ENCODE data around the gene LYRM9.
"Not testable (repeated sequence)": the region's sequence is repeated elsewhere in the genome, so short reads cannot be mapped to it uniquely, and the experiment has no call there.

The LYRM9 gene

DNA sequence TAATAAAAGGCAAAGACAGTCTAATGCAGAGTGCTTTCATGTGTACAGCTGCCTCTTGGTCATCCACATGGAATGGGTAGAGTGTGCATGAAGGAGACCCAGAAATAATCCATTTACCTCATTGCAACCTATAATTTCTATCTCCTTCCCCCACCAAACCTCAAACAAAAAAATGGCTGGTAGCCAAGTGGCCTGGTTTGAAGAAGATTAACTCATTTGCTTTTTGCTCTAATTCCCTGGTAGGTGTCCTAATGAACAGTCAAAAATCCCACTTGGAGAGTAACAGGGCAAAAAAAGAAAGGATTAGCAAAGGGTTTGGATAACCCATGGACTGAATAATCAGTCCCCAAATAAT lies 13.0 kb upstream of the LYRM9 start:
- DNase-seq (ENCODE audit: low read depth) = no peak

DNA sequence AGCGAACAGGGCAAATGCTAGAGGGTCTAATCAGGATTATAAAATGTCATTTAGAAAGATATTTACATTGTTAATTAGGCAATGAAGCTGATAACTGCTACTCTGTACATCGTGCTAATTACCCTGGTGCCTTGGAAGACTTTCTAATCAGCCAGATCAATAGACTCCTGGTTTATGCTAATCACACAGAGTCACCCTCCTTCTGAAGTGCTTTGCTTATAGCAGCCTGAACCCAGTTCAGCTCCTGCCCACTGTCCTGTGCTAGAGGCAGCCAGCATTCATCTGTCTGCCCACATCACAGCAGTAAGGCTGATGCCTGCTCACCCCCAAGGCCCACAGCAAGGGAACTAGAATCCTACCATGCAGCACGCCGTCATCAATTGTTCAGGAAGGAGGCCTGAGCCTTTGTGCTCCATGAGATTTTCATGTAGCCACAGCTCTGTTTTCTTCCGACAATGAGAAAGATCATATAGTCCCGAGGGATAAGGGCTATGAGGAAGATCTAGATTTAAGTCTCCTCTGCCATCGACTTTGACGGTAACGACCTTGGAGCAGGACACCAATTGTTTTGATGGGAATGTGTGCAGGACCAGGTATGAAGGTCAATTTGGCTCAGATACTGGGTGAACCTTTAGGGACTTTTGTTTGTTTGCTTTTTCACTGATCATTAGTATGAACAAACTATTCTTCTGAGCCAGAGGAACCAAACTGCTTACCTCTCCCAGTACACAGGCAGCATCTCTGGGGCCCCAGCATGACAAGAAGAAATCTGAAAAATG lies 12.5 kb upstream of the LYRM9 start:
- DNase-seq (ENCODE audit: low read depth) = no peak

DNA sequence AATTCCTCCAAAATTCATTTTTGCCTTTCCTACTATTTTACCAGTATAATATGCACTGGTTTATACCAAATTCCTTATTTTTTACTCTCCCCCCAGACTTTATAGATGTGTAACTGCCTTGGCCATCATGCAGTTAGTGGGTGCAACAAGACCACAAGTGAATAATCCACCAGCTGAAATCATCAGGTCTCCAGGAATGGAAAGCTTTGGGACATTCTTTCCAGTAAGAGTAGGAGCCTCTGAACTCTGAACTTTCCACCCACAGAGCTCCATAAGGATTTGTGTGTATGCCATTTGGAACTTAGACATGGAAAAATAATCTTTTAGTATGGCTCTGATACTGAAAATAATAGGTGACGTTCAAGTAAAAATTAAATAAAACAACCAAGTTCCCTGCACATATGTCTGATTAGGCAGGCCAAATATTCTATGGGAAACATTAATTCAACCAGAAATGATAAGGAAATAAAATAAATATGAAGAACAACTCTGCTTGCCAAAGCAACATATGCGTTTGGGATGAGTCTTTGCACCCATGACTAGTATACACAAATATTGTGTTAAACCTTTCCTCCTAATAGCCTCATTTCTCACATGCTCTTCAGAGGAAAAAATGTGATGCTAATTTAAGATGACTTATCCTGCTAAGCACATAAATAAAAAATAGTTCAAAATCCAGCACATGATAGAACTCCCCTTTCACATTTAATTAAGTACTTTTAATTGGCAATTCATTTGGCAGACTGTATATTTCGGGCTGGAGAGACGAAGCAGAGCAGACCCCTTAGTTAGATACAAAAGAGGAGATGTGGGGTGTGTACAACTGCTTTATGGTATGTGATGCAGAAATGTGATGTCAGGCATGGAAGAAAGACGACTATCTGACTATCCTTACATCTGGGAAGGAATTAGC lies 11.6 kb upstream of the LYRM9 start:
- no peak for DNase-seq (ENCODE audit: low read depth)

DNA sequence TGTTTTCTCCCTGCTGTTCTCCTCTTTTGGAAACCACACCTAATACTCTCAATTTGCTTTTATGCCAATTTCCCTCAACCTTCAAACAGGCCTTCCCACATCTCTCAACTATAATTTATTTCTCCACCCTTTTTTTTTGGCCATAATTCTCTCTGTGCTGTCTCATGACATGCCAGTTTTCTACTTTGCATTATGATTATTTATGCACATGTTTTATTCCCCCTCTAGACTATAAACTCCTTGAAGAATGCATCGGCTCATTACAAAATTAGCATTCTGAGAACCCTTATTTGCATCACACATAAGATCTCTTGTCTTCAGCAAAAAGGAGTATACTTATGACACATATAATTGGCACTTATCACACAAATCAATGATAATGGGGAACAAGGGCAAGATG lies 10.9 kb upstream of the LYRM9 start:
- no peak for DNase-seq (ENCODE audit: low read depth)

DNA sequence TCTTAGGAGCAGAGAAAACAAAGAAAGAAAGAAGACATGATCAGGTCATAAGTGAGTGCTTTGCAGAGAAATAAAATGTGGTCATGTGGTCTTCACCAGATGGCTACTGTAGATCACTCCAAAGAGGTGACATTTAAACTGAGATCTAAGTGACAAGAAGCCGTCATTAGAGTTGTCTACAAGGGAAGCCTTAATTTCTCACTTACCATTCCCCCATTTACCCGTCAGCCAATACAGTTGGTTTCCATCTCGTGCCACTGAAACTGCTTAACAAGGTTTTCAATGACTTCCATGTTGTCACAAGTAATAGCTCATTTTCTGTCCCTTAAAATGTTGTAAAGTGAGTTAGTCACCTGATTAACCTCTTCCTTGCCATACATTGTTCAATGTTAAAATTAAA lies 6.4 kb upstream of the LYRM9 start:
- DNase-seq (ENCODE audit: low read depth) = no peak

DNA sequence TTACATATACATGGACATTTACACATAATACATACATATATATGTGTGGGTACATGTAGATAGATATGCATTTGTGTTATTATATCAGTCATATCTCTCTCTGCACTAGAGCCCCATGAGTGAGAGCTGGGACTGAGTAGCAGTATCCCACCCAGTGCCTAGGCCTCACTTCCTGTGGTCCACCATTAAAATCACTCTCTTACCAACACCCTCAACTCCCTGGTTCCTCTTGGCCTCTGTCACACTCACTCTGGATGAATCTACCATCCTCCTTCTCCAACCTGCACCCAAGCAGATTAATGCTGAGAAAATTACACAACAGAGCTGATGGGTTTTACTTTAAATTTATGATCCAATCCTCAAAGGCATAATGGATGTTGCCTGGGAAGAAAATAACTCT lies 4.9 kb upstream of the LYRM9 start:
- DNase-seq (ENCODE audit: low read depth) = no peak

DNA sequence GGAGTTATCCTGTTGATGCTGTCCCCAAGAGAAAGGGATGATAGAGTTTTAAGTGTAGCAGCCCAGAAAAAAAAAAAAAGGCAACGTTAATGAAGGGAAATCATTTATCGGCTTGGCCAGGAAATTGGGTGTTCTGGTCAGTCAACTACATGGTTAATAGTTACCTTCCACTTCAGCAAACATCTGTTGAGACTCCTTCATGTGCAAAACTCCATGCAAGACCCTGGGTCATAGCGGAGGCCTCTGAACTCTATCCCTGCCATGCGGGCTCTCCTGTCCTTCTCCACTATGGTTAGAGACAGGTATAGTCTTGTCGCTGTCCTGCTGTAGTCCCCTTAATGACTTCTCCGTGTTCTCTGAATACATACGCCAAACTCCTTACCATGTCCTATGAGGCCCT lies 3.5 kb upstream of the LYRM9 start:
- no peak for DNase-seq (ENCODE audit: low read depth)

DNA sequence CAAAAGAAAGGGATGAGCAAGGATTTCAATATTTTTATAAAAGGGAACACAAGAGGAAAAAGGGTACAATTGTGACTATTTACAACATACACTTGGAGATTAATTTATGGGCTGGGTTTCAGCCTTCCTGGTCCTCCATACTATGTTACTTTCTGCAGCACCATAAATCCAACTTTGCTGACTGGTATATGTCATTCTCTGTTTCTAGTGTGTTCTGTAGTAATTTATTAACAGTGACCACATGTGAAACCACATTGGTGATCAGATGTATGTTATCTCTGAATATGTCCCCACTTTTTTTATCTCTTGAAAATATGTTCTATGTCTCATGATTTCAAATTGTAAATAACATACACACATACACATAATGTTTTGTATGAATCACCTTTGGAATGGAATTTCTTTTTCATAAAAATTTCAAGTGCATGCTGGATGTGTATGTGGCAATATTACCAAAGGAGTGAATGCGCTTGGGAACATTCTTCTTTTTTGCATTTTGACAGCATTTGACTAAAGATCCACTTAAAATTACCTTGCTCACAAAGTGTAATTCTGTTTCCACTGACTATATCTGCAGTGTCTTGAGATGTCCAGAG lies 2.9 kb upstream of the LYRM9 start:
- no peak for DNase-seq (ENCODE audit: low read depth)

DNA sequence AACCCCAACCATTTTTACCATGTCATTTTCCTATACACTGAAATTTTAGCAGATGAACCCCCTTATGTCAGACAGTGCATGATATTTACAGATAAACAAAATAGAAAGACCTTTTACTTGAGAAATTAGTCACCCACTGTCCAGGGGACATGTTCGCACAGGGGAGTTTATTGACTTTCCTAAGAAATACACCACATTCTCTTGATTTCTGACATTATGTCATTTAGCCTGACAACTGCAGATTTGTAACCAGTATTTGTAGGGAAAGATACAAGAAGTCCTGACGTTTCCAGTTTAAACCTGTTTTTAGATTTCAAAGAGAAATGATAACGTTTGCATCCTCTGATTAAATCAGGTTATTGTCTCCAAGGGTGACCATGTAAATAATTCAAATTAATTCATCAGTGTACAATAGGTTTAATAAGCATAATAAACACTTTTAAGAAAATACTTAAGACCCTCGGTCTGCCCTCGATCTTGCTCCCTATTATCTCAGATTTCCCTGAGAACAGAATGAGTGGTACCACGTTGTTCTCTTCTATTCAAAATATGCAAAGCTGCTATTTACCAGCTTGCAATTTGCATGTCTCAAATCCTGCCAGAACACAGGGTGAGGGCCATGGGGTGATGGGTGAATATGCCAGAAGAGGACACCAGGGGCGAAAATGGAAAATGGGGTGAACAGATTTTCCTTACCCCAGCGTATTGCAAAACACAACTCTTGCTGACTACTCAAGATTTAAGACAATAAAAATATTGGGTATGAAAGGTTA lies 2.1 kb upstream of the LYRM9 start:
- DNase-seq (ENCODE audit: low read depth) = no peak

DNA sequence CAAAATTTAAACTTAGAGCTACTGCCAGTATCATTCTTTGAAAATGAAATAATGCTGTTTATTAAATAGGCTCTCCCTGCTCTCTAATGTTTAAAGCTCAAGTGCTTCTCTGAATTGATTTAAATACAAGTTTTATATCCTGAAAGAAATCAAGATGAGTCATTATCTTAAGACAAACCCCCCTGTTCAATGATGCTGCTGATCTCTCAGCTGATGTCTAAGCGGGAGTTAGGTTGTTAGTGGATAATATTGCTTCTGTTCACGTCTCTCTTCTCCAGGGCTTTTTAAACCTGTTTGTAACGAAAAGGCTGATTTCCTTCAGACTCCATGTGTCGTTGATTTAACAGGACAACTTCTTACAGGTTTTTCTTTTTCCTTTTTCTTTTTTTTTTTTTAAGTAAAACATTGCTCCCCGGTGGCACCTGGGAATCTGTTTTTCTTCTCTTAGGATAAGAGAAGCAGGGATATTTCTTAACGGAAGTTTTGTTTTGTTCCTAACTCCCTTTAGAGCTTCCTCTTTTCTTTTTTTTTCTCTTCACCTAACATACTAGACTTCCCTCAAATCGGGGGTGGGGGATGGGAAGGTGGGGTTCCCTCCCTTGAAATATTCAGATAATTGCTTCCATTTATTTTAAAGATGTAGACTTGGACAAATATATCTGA lies 807 bp upstream of the LYRM9 start:
- no peak for DNase-seq (ENCODE audit: low read depth)

DNA sequence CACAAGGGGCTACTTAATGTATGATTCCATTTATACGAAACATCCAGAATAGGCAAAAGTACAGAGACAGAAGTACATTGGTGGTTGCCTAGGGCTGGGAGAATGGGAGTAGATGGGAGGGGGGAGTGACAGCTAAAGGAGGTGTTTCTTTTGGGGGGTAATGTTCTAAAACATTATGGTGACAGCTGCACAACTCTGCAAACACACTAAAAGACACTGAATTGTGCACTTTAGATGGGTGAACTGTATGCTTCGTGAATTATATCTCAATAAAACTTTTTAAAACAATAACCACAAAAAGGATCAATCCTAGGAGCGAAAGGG lies 661 bp downstream of the LYRM9 start:
- no peak for DNase-seq (ENCODE audit: low read depth)

DNA sequence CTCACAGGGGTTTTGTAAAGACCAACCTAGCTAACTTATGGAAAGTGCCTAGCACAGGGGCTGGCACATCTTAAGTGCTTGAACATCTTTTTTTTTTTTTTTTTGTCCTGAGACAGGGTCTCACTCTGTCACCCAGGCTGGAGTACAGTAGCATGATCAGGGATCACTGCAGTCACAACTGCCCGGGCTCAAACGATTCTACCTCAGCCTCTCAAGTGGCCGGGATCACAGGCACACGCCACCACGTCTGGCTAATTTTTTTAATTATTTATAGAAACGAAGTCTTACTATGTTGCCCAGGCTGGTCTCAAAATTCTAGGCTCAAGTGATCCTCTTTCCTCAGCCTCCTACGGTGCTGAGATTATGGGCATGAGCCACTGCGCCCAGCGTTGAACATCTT lies 1.3 kb downstream of the LYRM9 start:
- DNase-seq (ENCODE audit: low read depth) = no peak

DNA sequence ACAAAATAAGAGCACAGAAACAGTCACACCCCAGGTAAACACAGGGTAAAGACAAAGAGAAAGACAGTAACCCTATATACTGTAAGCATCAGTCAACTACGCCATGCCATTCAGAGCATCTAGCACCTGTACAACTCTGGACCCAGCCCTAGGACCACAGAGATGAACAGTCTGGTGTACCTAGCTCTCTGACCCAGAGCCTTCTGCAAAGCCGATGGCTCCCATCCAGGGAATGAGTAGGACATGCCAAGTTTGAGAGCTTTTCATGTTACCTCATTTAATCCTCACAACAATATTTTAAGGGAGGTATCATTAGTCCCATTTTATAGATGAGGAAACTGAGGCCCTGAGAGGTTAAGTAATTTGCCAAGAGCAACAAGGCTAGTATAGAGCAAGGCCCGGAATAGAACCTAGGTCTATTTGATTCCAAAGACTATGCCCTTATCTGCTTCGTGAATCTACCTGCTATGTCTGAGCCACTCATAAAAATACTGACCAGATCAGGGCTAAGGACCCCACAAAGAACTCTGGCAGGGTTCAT lies 3.4 kb downstream of the LYRM9 start:
- no peak for DNase-seq (ENCODE audit: low read depth)

DNA sequence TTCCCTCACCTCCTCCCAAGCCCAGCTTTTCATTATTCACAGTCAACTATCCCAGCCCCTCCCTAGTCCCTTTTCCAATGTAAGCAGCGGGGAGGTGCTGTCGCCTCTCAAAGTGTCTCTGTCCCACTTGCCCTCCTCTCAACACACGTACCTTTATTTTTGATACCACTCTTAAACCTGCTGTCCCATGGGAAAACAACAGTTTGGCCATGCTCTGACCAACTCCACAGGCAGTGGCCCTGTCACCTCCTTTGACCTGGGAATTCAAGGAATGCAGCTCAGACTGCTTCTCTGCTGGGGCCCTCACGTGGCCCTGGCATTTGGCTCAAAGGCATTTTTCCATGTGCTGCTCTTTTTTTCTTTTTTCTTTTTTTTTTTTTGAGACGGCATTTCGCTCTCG lies 4.2 kb downstream of the LYRM9 start:
- DNase-seq (ENCODE audit: low read depth) = no peak

DNA sequence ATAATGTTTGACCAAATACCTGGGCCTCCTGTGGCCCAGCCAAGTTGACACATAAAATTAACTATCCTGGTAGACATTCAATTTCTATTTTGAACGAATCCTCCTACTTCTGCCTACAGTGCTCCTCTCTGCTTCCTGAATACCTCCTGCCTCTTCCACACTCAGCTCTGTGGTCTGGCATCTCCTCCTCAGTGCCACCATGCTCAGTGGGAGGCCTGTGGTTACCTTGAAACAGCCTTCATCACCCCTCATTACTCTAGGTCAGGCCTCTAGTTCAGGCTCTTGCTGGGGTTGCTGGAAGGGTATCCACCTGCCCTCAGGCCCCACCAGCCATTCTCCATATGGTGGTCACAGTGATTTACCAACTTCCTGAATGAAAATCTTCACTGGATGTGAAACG lies 5.1 kb downstream of the LYRM9 start:
- no peak for DNase-seq (ENCODE audit: low read depth)

DNA sequence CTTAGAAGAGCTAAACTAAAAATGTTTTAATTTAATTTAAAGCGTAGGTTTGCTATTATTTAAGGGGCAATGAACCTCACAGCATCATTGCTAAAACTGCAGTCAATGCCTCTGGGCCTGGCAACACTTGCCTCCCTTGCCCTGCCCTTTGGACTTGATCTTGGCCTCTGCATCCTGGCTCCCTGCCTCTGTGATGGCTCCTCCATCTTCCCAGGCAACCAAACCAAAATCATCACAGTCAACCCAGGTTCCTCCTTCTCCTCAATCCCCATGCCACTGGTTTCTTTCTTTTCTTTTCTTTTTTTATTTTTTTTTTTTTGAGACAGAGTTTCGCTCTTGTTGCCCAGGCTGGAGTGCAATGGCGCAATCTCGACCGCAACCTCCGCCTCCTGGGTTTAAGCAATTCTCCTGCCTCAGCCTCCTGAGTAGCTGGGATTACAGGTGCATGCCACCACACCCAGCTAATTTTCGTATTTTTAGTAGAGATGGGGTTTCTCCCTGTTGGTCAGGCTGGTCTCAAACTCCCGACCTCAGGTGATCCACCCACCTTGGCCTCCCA lies 6.7 kb downstream of the LYRM9 start:
- DNase-seq (ENCODE audit: low read depth) = not testable (repeated sequence)

DNA sequence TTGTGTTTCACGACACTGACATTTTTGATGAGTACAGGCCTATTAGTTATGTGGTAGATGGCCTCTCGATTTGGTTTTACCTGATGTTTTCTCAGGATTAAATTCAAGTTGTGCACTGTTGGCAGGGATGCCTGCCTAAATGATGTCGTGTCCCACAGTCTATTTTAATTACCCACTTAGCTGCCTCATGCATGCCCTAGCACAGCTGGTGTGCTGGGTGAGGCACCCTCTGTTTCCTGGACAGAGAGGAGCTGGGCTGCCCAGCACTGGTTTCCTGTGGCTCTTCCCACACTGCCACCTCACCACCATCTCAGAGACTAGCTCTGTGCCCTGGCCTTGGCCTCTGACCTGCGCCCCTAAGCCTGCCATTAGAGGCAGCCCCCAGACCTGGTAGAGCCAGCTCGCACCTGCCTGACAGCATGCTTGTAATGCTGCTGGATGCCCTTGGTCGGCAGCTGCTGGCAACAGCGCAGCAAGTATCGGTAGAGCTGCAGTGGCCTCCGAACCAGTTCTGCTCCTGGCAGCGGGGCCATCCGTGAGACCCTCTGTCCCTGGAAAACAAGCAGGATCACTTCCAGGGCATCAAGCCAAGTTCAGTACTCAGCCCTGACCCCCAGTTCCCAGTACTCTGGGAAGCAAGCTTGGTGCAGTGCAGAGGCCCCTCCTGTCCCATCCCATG lies 10.9 kb downstream of the LYRM9 start:
- DNase-seq (ENCODE audit: low read depth) = no peak

DNA sequence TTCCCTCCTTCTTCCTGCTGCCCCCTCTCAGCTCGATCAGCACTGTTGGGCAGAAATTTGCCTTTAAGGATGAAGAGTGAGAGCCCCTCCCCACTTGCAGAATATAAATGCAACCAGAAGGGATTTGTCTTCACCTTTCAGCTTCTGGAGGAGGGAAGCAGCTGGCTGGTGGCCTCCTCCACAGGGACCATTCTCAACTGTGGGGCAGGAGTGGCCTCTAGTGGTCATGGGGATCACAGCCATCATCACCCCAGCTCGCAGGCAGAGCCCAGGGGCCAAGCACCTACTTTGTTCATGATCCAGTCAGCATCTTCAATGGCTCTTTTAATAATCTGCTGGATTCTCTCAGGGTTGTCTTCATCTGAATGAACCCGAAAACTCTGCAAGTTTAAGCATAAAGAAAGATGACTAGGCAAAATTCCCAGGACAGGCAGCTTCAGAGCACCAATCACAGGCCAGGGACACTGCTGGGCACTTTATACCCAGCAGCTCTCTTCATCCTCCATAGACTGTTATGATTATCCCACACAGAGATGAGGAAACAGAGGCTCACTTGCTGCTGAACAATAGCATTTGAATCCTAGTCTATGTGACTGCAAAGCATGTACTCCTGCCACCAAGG lies 13.1 kb downstream of the LYRM9 start:
- peak; percentile 38 for DNase-seq (ENCODE audit: low read depth)

DNA sequence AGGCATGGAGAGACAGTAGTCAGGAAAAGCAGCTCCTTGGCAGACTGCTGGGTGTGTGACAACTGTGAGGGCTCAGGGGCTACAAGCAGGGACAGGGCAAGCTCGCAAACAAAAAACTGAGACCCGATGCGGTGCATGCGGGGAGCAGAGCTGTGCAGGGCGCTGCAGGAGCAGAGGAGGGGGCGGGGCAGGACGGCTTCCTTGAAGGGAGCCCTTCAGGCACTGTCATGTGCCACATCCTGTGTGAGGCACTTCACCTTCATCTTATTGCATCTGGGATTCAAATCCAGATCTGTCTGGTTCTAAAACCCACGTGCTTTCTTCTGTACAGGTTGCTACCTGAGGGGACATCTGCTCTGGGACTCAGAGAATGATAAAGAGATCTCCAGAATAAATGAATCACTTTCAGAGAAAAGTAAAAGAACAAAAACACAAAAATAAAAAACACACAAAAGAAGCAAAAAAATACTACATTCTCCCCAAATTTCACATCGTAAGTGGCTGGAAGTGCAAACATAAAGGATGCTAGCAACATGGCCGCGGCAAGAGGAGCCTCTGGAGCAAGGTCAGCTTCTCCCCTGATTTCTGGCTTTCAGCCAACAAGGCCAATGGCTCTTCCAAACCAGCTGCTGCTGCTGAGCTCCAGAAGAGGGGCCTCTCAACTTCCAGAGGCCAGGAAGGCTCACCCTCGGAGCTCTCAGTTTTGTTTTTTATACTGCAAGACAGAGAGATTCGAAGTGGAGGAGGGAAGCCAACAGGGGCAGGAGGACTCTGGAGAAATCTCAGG lies 14.2 kb downstream of the LYRM9 start:
- no peak for DNase-seq (ENCODE audit: low read depth)

Measured in activated gamma-delta T cell treated with anti-CD3 and anti-CD28 coated beads, Interleukin-2, amount 50 U/mL, for 16 hours (primary cell).